NCI-H1092 (cell line): ENCODE measurements around the gene ANXA11.
"Not testable (repeated sequence)": the region's sequence is repeated elsewhere in the genome, so short reads cannot be mapped to it uniquely, and the experiment has no call there.

Experiments
- DNase-seq: peaks from one replicate; lab custom pipeline; 2025; lab: John Stamatoyannopoulos, UW

Gene ANXA11

DNA sequence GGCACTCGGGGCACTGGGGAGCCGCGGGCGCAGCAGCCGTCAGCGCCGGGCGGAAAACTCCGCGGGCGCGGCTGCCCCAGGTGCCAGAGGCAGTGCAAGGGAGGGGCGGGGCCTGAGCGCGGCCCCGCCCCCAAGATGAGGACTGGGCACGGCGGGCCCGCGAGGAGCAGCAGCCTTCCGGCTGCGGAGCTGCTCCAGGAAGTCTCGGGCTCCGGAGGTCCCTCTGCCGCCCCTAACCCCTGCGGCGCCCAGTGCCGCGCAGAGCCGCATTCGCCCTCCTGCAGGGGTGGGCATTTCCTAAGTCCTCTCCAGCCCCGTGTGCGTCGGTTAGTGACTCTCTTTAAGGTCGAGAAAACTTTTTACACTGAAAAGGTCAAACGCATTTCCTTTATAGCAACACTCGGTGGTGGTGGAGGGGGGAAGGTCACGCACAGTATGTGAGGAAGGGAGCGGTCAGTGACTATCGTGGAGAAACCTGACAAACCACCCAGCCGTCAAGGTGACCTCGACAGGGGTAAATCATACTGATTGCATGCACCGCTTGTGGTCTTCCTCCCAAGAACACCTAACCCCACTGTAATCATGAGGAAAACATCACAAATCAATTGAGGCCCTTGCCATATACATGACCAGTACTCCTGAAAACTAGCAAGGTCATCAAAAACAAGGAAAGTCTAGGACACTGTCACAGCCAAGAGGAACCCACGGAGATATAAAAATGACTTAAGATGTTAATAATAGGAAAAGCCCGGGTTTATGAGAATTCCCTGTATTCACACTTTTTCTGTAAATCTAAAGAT, at the start of gene ANXA11:
Gene ANXA11, minus strand, starts transcription at position 61 of the 800 bp plus-strand sequence. CDS start 32,676 bp downstream, outside the sequence.
- peak; percentile 51 for DNase-seq

DNA sequence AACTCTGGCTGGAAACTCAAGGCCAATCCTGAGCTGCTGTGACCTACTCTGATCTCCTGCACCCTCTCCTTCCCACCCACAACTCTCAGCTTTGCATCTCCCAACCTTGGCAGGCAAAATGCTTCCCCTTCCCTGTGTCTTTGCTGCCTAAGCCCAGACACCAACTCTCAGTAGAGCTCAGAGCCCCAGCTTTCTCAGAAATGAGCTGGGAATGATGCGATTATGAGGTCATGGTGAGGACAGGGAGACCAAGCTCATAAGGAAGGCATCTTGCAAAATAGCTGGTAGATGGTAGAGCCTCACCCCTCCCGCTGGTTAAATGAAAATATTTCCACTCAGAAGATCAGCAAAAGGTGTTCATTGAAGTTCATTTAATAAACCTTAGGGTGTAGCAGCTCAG, 49.4 kb upstream of the ANXA11 start:
- DNase-seq = not testable (repeated sequence)

- not testable (repeated sequence) for DNase-seq
These were observed 48.6 kb upstream of the ANXA11 start for GRCh38 chr10:80253963-80254271.

DNA sequence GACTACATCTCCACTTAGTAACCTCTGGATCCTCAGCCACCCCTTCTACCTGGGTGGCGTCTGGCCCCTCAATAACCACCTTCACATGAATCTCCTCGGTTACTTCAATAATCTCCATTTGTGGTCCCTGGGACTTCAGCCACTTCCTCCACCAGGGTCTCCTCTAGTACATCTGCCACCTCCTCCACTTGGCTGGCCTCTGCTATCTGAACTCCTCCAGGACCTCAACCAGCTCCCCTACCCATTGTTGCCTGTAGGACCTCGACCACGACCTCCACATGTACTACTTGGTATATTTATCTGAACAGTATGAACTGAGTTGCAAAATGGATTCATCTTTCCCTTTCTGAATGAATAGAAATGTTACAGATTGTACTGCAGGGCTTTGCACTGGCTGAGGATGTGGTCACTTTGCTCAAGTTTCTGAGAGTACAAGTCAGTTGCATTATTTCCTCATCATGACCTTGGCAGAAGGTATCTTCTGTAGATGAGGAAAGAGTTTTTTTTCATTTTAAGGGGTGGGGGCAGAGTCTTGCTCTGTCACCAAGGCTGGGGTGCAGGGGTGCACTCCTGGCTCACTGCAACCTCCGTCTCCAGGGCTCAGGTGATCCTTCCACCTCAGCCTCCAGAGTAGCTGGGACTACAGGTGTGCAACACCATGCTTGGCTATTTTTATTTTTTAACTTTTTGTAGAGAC, 48.1 kb upstream of the ANXA11 start:
- DNase-seq = no peak

DNA sequence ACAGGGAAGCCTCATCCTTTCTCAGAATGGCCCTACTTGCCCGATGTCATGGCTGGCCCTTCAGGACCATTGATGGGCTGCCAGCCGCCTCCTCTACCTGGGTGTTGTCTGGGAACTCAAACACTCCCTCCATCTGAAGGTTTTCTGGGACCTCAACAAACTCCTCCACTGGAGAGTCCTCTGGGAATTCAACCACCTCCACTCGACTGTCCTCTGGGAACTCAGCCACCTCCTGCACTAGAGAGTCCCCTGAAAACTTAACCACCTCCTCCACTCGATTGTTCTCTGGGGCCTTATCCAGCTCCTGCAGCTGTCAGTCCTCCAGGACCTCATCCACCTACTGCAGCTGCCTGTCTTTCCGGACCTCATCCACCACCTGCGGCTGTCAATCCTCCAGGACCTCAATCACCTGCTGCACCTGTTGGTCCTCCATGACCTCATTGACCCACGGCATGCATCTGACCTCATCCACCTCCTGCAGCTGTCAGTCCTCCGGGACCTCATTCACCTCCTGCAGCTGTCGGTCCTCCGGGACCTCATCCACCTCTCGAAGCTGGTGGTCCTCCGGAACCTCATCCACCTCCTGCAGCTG, 47.1 kb upstream of the ANXA11 start:
- DNase-seq = no peak

- DNase-seq = not testable (repeated sequence)
These were observed 46.5 kb upstream of the ANXA11 start for GRCh38 chr10:80251703-80252280.

DNA sequence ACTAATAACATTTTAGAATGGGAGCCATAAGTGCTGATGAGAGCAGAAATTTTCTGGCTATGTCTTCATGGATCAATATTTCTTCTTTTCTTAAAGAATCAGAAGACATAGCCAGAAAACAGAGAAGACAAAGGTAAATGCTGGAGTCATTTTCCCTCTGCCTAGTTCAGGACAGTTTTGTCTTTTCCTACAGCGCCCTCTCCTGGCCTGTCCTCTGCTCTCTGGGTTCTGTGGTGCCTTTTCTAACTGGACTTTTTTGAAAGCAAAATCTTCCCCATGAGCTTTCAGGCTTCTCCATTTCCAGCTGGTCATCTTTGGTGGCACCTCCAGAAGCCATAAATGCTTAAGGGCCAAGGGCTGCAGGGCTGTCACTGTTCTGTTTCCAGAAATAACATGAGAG, 45.1 kb upstream of the ANXA11 start:
- not testable (repeated sequence) for DNase-seq

GRCh38 chr10:80249906-80250305, 44.6 kb upstream of the ANXA11 start:
- not testable (repeated sequence) for DNase-seq

GRCh38 chr10:80247611-80248010, 42.3 kb upstream of the ANXA11 start:
- not testable (repeated sequence) for DNase-seq

DNA sequence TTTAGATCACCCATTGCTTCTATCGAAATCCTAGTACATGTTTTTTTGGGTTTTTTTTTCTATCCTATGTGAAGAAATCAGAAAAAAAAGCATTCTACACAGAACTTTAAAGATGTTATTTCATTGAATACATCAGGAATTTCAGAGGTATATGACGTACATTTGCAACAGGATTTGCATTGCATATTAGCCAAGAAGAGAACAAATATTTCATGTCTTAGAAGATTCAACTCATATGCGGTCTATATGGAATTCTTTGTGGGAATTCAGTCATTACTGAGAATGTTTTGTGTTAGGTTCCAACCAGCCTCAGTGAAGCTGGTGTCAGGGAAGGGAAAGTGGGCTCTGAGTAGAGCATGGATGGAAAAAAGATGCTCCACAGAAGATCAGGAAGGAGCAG, 39.0 kb upstream of the ANXA11 start:
- not testable (repeated sequence) for DNase-seq

- DNase-seq = not testable (repeated sequence)
These were observed 37.0 kb upstream of the ANXA11 start for GRCh38 chr10:80242341-80242740.

DNA sequence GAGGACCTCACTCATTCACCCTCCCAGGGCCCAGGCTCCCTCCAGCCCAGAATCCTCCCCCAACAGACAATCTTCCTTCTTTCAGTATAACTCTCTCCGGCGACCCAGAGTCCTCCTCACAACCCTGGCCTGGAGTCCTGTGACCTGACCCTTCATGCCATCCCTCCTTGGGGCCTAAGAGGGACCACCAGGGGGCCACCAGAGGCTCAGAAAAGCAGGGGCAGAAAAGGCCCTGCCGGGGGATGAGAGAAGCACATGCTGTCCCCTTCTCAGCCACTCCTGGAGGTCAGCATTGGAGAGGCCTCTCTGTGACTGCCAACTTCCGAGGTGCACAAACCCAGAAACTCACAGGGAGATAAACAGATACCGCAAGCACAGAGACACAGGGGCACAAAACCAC, 31.1 kb upstream of the ANXA11 start:
- not testable (repeated sequence) for DNase-seq

GRCh38 chr10:80234331-80235235, 29.2 kb upstream of the ANXA11 start:
- DNase-seq = not testable (repeated sequence)

GRCh38 chr10:80233871-80234270, 28.5 kb upstream of the ANXA11 start:
- not testable (repeated sequence) for DNase-seq

GRCh38 chr10:80226723-80227122, 21.4 kb upstream of the ANXA11 start:
- not testable (repeated sequence) for DNase-seq

GRCh38 chr10:80223031-80223419, 17.7 kb upstream of the ANXA11 start:
- DNase-seq = not testable (repeated sequence)

DNA sequence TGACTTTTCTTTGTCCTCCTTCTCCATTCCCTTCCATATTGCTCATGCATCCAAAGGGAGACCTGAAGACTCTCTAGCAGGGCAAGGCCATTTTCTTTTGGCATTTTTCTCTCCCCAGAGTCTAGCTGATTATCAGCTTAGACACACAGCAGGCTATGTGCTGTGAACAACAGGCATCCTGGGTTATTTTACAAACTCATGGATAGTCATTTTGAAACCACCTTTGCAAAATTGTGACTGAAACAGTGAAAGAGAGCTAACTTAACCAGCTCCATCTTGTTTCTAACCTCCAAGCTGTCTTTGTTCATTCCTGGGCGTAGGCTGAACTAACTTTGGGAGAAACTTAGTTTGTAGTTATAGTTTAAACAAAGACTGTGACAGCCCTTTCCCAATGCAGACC, 13.5 kb upstream of the ANXA11 start:
- DNase-seq = not testable (repeated sequence)

DNA sequence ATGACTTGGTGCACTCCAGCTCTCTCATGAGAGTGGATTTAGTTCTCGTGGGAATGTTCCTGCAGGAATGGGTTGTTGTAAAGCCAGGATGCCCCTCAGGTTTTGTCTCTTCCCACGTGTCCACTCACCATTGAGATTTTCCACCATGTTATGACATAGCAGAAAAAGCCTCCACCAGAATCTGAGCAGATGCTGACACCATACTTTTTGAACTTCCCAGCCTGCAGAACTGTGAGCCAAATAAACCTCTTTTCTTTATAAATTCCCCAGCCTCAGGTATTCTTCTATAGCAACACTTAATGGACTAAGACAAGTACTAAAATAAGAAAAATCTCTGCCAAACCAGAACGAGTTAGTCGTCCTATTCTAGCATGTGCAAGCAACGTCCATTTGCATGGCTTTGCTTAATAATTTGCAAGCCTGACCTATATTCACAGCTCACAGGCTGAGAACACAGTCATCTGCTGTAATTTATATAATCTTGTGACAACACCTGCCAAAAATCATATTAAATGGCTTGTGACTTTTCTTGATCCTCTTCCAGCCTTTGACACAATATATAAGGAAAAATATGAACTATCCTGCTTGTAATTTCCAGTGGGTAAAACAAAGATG, 9.1 kb upstream of the ANXA11 start:
- not testable (repeated sequence) for DNase-seq

GRCh38 chr10:80212535-80213115, 7.3 kb upstream of the ANXA11 start:
- DNase-seq = not testable (repeated sequence)

- no peak for DNase-seq
These were observed 6.4 kb upstream of the ANXA11 start for GRCh38 chr10:80211786-80212185.

- DNase-seq = no peak
These were observed 4.9 kb upstream of the ANXA11 start for GRCh38 chr10:80210259-80210658.
